Measurements from ENCODE around the gene CRYBG1.

GRCh38 chr6:106422534-106422933, 62.0 kb downstream of the CRYBG1 start:
- TF ChIP-seq CTCF (IDR thresholded peaks at IDR 0.05) (no peak), POLR2A (IDR thresholded peaks at IDR 0.05) (no peak)
